ENCODE measurements around the gene TMPRSS3.

The TMPRSS3 gene

GRCh38 chr21:42387843-42388340 is 8.0 kb downstream of the TMPRSS3 start:
- no peak for DNase-seq (ENCODE audit: low read depth)

- no peak for DNase-seq (ENCODE audit: low read depth)
Measured at GRCh38 chr21:42387164-42387563, 8.7 kb downstream of the TMPRSS3 start.

GRCh38 chr21:42386034-42386591 is 9.7 kb downstream of the TMPRSS3 start:
- DNase-seq (ENCODE audit: low read depth) = no peak

- no peak for DNase-seq (ENCODE audit: low read depth)
Measured at GRCh38 chr21:42385619-42386018, 10.2 kb downstream of the TMPRSS3 start.

GRCh38 chr21:42384989-42385388 is 10.9 kb downstream of the TMPRSS3 start:
- no peak for DNase-seq (ENCODE audit: low read depth)

- DNase-seq (ENCODE audit: low read depth) = no peak
Measured at GRCh38 chr21:42384156-42384945, 11.5 kb downstream of the TMPRSS3 start.

GRCh38 chr21:42383331-42383730 is 12.5 kb downstream of the TMPRSS3 start:
- no peak for DNase-seq (ENCODE audit: low read depth)

GRCh38 chr21:42382915-42383314 is 12.9 kb downstream of the TMPRSS3 start:
- no peak for DNase-seq (ENCODE audit: low read depth)

GRCh38 chr21:42381347-42381984 is 14.4 kb downstream of the TMPRSS3 start:
- DNase-seq (ENCODE audit: low read depth) = no peak

GRCh38 chr21:42379426-42380215 is 16.2 kb downstream of the TMPRSS3 start:
- no peak for DNase-seq (ENCODE audit: low read depth)

- no peak for DNase-seq (ENCODE audit: low read depth)
Measured at GRCh38 chr21:42378418-42378817, 17.4 kb downstream of the TMPRSS3 start.

- DNase-seq (ENCODE audit: low read depth) = no peak
Measured at GRCh38 chr21:42377951-42378340, 17.9 kb downstream of the TMPRSS3 start.

GRCh38 chr21:42377211-42377950 is 18.5 kb downstream of the TMPRSS3 start:
- no peak for DNase-seq (ENCODE audit: low read depth)

GRCh38 chr21:42376338-42376982 is 19.4 kb downstream of the TMPRSS3 start:
- DNase-seq (ENCODE audit: low read depth) = no peak

- no peak for DNase-seq (ENCODE audit: low read depth)
Measured at GRCh38 chr21:42375966-42376337, 19.9 kb downstream of the TMPRSS3 start.

GRCh38 chr21:42375506-42375905 is 20.3 kb downstream of the TMPRSS3 start:
- DNase-seq (ENCODE audit: low read depth) = no peak

GRCh38 chr21:42374864-42375499 is 20.9 kb downstream of the TMPRSS3 start:
- DNase-seq (ENCODE audit: low read depth) = no peak

GRCh38 chr21:42374457-42374856 is 21.4 kb downstream of the TMPRSS3 start:
- no peak for DNase-seq (ENCODE audit: low read depth)

- no peak for DNase-seq (ENCODE audit: low read depth)
Measured at GRCh38 chr21:42373908-42374455, 21.9 kb downstream of the TMPRSS3 start.

- DNase-seq (ENCODE audit: low read depth) = peak; percentile 41
Measured at GRCh38 chr21:42373196-42373907, 22.5 kb downstream of the TMPRSS3 start.
